WTC11 (cell line): ENCODE results near the gene ANKRD2. TPM values are rescaled to one million over a fixed set of nuclear protein-coding genes. Genes with fewer than 3 reads are reported as not detected.

Source experiments
- ATAC-seq: fragments of 200-7000 bp; cut with Tn5 transposase; 2 replicates; pipeline ENCODE4 v1.10.0; 2021; ENCODE audit warnings: mild to moderate bottlenecking, moderate library complexity
- CTCF ChIA-PET: fragments of 300-600 bp; sonication (Branson Sonifier 250); formaldehyde crosslinking; loops from one replicate; lab custom pipeline; 2021; ENCODE audit warnings: antibody characterized with exemption; lab: Charles Lee
- POLR2A ChIA-PET: fragments of 350-600 bp; sonication (Branson Sonifier 250); formaldehyde crosslinking; loops from one replicate; lab custom pipeline; 2021; ENCODE audit warnings: antibody characterized with exemption; lab: Charles Lee
- DNase-seq: peaks from one replicate; pipeline ENCODE4 v3.0.0; 2021; ENCODE audit warnings: low spot score
- H3K27ac Mint-ChIP-seq: 2 replicates; pipeline ENCODE4 v1.8.0; 2021; ENCODE audit warnings: mixed read lengths
- H3K27me3 Mint-ChIP-seq: 2 replicates; pipeline ENCODE4 v1.8.0; 2021; ENCODE audit warnings: low read depth, mild to moderate bottlenecking, moderate library complexity, mixed read lengths
- H3K36me3 Mint-ChIP-seq: 2 replicates; pipeline ENCODE4 v1.8.0; 2021; ENCODE audit warnings: mixed read lengths
- H3K4me1 Mint-ChIP-seq: 2 replicates; pipeline ENCODE4 v1.8.0; 2022; ENCODE audit warnings: mixed read lengths
- H3K4me3 Mint-ChIP-seq: 2 replicates; pipeline ENCODE4 v1.8.0; 2021; ENCODE audit warnings: mild to moderate bottlenecking, moderate library complexity, mixed read lengths
- H3K9me3 Mint-ChIP-seq: 2 replicates; pipeline ENCODE4 v1.8.0; 2021; ENCODE audit warnings: mixed read lengths
- AFF4 ChIP-seq: sonication (generic); formaldehyde crosslinking; IDR thresholded peaks from 2 replicates; pipeline ENCODE4 v1.8.1; 2023; ENCODE audit warnings: mild to moderate bottlenecking, missing genetic modification reagents, borderline replicate concordance
- CDX4 ChIP-seq: fragments of 250-450 bp; sonication (Bioruptor Pico); IDR thresholded peaks from 2 replicates; pipeline ENCODE4 v1.9.0; 2021; ENCODE audit warnings: moderate library complexity, mild to moderate bottlenecking, inconsistent platforms, borderline replicate concordance
- E2F5 ChIP-seq: sonication (generic); formaldehyde crosslinking; IDR thresholded peaks from 2 replicates; pipeline ENCODE4 v1.8.1; 2022; ENCODE audit warnings: mild to moderate bottlenecking, moderate library complexity, missing genetic modification reagents
- FOXK1 ChIP-seq: sonication (generic); formaldehyde crosslinking; IDR thresholded peaks from 2 replicates; pipeline ENCODE4 v1.8.0; 2022; ENCODE audit warnings: mild to moderate bottlenecking, moderate library complexity, missing genetic modification reagents
- FOXP4 ChIP-seq: sonication (generic); formaldehyde crosslinking; IDR thresholded peaks from 2 replicates; pipeline ENCODE4 v1.8.0; 2022; ENCODE audit warnings: mild to moderate bottlenecking, missing genetic modification reagents
- IRF2 ChIP-seq: sonication (generic); formaldehyde crosslinking; IDR thresholded peaks from 2 replicates; pipeline ENCODE4 v1.8.0; 2022; ENCODE audit warnings: low read depth, missing genetic modification reagents, borderline replicate concordance
- JAZF1 ChIP-seq: fragments of 250-450 bp; sonication (Bioruptor Pico); IDR thresholded peaks from 2 replicates; pipeline ENCODE4 v1.9.0; 2021; ENCODE audit warnings: moderate library complexity, mild to moderate bottlenecking, inconsistent platforms
- TEAD1 ChIP-seq: sonication (generic); formaldehyde crosslinking; IDR thresholded peaks from 2 replicates; pipeline ENCODE4 v1.8.0; 2022; ENCODE audit warnings: mild to moderate bottlenecking, missing genetic modification reagents
- TP53 ChIP-seq: sonication (generic); formaldehyde crosslinking; IDR thresholded peaks from 2 replicates; pipeline ENCODE4 v1.8.1; 2023; ENCODE audit warnings: mild to moderate bottlenecking, missing genetic modification reagents
- ZMAT4 ChIP-seq: fragments of 250-450 bp; sonication (Bioruptor Pico); IDR thresholded peaks from 2 replicates; pipeline ENCODE4 v1.9.0; 2021; ENCODE audit warnings: mild to moderate bottlenecking
- ZNF416 ChIP-seq: fragments of 250-450 bp; sonication (Bioruptor Pico); IDR thresholded peaks from 2 replicates; pipeline ENCODE4 v1.9.0; 2021; ENCODE audit warnings: mild to moderate bottlenecking, inconsistent platforms
- total RNA-seq: library from RNA; stranded (reverse); gene quantifications from 3 replicates; pipeline ENCODE4 v1.2.3, GENCODE V29; 2021
- TF ChIP-seq, protein P1 (sequence below): fragments of 250-450 bp; sonication (Bioruptor Pico); conservative IDR thresholded peaks from 2 replicates; pipeline ENCODE4 v1.9.0; 2021; ENCODE audit warnings: mild to moderate bottlenecking
- TF ChIP-seq, protein P2 (sequence below): fragments of 250-450 bp; sonication (Bioruptor Pico); IDR thresholded peaks from 2 replicates; pipeline ENCODE4 v1.9.0; 2021; ENCODE audit warnings: mild to moderate bottlenecking, borderline replicate concordance

ANKRD2 gene
- total RNA-seq, 1 experiment from 2014 or later: not detected

DNA sequence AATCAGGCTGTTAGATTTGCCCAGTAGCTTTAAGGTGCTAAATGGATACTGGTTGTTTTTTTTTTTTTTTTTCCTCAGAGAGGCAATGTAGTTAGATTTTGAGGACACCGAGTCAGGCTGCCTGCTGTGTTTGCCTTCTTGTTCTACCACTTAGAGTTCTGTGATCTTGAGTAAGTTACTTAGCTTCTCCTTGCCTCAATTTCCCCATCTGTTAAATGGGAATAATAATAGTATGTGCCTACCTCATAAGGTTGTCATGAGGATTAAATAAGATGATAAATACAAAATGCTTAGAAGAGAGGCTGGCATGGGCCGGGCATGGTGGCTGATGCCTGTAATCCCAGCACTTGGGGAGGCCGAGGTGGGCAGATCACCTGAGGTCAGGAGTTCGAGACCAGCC, 46.2 kb downstream of the ANKRD2 start:
- Mint-ChIP-seq H3K36me3 (no peaks in the 10 kb centered on the region), H3K27me3 (no peaks in the 10 kb centered on the region), H3K9me3 (no peaks in the 10 kb centered on the region), H3K4me3 (no peak overlapping the region), H3K4me1 (no peaks in the 10 kb centered on the region), H3K27ac (no peak overlapping the region)
- ChIA-PET CTCF (interaction anchor here (0.7 kb wide), 1 partner anchor 200 kb away, joined by 4 read pairs; no protein-coding TSS in a partner anchor), POLR2A (no interaction called here)
- TF ChIP-seq, protein P1, sequence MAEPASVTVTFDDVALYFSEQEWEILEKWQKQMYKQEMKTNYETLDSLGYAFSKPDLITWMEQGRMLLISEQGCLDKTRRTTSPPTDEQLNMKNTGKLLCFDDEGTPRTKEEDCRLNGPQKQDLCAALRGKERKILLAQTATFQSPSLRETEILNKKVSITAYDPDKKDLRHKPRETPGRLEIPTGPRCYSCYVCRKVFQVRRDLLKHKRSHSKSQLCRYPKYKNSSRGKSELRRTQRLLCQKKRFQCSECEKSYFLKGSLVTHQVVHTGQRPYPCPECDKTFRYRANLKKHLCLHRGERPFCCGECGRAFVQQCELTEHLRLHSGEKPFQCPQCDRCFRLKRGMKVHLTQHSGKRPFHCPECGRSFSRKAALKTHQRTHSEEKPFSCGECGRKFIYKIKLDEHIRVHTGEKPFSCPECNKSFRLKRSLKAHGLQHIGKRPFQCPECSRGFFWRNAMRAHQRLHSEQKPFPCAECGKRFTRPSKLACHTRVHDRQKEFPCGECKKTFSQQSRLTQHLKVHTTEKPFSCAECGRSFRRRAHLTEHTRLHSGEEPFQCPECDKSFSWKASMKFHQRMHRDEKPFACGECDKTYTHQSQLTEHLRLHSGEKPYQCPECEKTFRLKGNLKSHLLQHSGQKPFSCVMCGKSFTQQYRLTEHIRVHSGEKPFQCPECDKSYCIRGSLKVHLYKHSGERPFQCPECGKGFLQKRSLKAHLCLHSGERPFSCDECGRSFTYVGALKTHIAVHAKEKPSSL (CRISPR knock-in tag): no peak
- TF ChIP-seq TP53 (CRISPR knock-in tag) (no peak), TEAD1 (CRISPR knock-in tag) (no peak), IRF2 (no peak), E2F5 (CRISPR knock-in tag) (no peak), CDX4 (no peak), FOXK1 (CRISPR knock-in tag) (no peak), ZNF416 (CRISPR knock-in tag) (no peak), AFF4 (CRISPR knock-in tag) (no peak), FOXP4 (CRISPR knock-in tag) (no peak), JAZF1 (CRISPR knock-in tag) (no peak), ZMAT4 (no peak)
- TF ChIP-seq, protein P2, sequence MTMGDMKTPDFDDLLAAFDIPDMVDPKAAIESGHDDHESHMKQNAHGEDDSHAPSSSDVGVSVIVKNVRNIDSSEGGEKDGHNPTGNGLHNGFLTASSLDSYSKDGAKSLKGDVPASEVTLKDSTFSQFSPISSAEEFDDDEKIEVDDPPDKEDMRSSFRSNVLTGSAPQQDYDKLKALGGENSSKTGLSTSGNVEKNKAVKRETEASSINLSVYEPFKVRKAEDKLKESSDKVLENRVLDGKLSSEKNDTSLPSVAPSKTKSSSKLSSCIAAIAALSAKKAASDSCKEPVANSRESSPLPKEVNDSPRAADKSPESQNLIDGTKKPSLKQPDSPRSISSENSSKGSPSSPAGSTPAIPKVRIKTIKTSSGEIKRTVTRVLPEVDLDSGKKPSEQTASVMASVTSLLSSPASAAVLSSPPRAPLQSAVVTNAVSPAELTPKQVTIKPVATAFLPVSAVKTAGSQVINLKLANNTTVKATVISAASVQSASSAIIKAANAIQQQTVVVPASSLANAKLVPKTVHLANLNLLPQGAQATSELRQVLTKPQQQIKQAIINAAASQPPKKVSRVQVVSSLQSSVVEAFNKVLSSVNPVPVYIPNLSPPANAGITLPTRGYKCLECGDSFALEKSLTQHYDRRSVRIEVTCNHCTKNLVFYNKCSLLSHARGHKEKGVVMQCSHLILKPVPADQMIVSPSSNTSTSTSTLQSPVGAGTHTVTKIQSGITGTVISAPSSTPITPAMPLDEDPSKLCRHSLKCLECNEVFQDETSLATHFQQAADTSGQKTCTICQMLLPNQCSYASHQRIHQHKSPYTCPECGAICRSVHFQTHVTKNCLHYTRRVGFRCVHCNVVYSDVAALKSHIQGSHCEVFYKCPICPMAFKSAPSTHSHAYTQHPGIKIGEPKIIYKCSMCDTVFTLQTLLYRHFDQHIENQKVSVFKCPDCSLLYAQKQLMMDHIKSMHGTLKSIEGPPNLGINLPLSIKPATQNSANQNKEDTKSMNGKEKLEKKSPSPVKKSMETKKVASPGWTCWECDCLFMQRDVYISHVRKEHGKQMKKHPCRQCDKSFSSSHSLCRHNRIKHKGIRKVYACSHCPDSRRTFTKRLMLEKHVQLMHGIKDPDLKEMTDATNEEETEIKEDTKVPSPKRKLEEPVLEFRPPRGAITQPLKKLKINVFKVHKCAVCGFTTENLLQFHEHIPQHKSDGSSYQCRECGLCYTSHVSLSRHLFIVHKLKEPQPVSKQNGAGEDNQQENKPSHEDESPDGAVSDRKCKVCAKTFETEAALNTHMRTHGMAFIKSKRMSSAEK (CRISPR knock-in tag): no peak
- no peak for DNase-seq
- no peak for ATAC-seq
